HG02759 (cell line): Measurements from ENCODE around the gene SLC35D1.

Experiments used
- ATAC-seq: cut with Tn5 transposase; IDR thresholded peaks from one replicate; pipeline ENCODE4 v1.9.1; 2021; ENCODE audit warnings: mild to moderate bottlenecking, moderate library complexity; ENCODE audit not compliant: unreplicated experiment

Gene SLC35D1

DNA sequence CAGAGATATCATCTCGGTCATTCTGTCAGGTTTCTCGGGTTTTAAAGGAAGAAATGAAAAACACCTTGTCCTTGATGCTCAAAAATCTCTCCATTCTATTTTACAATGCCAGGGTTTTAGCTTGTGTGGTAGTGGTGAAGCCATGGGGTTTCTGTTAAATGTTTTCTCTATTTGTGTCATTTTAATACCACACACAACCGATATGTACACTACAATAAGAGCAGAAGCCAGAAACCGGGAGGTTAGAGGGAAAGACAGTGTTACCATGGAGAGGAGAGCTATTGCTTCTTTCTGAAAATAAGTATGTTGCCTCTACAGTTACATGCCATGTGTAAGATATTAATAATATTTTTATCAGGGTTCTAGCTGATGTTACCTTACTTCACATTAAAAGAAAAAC lies 2.8 kb downstream of the SLC35D1 start:
- ATAC-seq, result no peak

DNA sequence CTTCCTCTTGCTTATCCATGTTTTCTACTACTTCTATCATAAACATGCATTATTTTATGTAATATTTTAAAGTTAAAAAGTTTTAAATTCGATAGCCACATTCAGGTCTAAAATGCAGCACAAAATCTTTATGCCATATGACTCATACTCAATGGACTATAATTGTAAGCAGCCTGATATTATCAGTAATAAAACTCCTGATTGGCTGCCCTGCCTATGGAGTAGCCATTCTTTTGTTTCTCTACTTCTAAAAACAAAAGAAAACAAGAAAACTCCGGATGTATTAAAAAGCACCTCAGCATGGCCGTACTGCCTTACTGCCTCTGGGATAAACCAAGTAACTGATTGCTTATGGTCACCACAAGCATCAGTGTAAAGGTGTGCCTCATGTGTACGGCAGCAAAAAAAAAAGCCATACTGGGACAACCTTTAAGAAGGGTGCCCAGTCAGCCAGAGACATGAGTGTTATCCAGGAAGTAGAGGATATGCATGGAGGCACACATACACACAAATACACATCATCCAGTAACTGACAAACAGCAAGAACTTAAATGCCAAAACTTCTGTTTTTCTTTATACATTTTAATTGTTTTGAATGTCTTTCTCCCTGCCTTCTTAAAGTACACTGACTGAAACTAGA lies 9.2 kb downstream of the SLC35D1 start:
- ATAC-seq, result no peak

GRCh38 chr1:67043366-67043765 lies 10.6 kb downstream of the SLC35D1 start:
- no peak for ATAC-seq

DNA sequence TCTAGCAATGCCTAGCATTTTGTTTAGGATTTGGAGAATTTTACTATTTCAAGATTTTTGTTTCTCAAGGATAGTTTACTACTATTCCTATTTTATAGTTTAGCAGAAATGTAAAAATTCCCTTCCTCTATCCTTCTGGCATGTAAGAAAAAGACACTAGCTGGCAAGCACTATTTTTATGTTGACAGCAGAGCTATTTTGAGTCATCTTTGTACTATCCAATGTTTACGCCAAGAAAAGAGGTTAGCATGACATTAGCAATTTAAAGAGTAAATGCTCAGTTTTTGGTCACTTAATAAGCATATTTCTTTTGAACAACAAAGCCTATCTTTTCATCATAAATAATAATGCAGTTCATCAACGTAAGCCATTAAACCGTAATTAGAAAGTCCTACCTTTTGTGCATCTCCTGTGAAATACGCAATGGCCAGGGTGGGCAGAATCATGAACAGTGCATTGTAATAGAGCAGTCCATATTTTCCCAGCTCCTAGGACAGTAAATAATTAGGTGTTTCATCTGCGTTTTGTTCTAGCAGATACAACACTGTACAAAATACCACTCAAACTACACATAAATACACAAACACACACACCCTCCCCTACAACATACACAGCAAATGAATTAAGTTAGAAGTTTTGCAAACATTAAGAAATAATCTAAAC lies 12.0 kb downstream of the SLC35D1 start:
- no peak for ATAC-seq

GRCh38 chr1:67040405-67040804 lies 13.5 kb downstream of the SLC35D1 start:
- no peak for ATAC-seq

- ATAC-seq, result no peak
These were observed 22.1 kb downstream of the SLC35D1 start for GRCh38 chr1:67031859-67032247.

- ATAC-seq, result no peak
These were observed 22.7 kb downstream of the SLC35D1 start for GRCh38 chr1:67031121-67031858.

DNA sequence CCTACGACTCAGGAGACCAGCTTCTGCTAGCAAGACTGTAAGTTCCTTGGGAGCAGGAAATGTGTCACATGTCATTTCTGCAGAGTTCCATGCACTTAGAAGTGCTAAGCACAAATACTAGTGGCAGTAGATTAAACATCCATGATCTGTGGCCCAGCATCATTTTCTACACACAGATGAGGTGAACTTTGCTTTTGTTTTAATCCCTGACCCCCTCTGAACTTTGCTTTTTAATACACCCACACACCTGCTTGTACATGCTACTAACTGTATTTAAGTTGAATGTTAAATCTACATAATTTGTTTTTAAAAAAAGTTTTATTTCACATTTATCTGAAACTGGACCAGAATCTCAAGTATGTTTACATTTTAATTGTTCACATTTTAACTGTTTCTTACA lies 24.5 kb downstream of the SLC35D1 start:
- ATAC-seq, result no peak

DNA sequence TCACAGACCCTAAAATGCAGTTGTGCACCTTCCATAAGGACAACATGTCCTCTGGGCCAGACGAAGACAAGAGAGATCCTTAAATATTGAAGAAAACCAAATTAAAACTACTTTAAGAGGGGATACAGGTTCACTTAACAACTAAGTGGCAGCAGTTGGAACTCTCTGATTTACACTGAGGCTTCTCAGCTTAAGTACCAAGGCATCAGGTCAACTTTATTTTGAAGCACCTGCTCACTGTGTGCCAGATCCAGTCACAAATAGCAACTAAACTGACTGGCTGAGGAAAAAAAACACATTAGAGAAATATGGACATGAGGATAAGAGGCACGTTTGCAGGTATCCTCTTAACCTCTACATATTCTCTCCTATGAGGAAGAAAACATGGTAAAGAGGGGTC lies 33.2 kb downstream of the SLC35D1 start:
- ATAC-seq, result no peak

- no peak for ATAC-seq
These were observed 33.6 kb downstream of the SLC35D1 start for GRCh38 chr1:67020304-67020703.

DNA sequence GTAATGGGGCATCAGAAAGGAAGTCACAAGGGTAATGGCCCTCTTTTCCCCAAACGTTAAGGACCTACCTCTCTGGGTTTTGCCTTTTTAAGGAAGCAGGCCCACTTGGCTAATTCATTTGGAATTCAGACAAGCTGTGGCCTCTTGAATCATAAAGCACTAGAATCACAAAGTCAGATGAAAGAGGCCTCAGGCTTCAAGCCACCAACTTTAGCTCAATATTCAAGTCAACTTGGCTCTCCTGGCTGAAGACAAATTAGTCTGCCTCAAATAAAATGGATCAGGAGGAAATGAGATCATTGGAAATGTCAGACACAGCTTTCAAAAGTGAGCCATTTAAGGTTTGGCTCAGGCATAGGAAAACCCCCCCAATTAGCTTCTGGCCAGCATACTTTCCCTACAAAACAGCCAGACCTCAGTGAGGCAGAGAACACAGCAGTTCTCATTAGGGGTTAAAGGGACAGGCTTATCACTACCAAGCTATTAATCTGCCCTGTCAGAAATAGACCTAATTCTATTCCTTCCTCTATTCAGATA lies 34.3 kb downstream of the SLC35D1 start:
- ATAC-seq, result no peak

DNA sequence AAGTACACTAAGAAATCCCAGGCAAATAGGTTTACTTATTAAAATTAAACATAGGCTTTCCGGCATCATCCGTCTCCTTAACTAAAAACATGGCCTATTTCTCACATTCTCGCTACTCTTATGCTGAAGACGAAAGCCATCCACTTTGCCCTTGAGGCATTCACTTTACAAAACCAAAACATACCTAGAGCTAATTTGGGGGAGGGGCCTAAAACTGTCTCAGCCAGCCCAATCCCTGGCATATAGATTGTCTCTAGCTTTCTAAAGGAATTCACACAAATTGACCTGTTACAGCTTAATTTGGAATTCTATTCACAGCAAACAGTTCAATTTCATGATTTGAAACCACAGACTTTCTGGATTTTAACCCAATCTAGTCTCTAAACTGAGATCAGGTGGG lies 34.8 kb downstream of the SLC35D1 start:
- ATAC-seq, result no peak

GRCh38 chr1:67018574-67018973 lies 35.4 kb downstream of the SLC35D1 start:
- no peak for ATAC-seq

- no peak for ATAC-seq
These were observed 40.4 kb downstream of the SLC35D1 start for GRCh38 chr1:67013573-67013972.

- no peak for ATAC-seq
These were observed 44.2 kb downstream of the SLC35D1 start for GRCh38 chr1:67009792-67010191.

DNA sequence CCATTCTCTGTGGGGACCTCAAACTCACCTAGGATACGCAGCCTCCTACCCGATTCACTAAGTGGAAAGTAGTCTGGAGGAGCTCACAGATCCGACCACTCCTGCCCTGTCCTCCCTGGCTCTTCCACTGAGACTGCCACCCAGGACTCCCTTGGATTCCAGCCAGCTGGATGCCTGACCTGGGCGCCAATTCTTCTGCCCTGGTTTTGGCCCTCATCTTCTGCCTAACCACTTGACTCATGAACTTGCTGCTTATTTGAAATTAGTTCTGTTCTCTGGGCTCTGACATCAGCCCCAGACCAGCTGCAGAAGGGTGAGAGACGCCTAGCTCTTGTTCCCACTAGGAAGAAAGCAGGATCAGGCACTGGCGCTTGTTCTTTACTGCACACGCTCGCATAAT lies 48.9 kb downstream of the SLC35D1 start:
- no peak for ATAC-seq

DNA sequence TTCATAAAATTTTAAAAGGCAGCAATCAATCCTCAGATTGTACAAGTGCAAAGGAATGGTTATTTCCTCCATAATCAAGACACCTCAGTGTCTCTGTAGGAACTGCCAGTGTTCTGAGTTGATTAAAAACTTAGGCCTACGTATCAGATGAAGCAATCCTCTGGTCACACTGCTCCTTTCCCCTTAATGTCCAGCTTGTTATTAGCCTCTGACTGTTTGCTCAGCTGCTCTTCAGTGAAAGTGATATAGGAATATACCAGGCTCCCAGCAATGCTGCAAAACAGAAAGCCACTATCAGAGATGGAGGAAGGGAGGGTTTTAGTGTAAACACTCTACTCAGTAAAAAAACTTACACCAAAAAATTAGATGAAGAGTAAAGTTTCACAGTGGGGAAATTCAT lies 49.8 kb downstream of the SLC35D1 start:
- no peak for ATAC-seq

GRCh38 chr1:67001682-67002425 lies 52.1 kb downstream of the SLC35D1 start:
- no peak for ATAC-seq

DNA sequence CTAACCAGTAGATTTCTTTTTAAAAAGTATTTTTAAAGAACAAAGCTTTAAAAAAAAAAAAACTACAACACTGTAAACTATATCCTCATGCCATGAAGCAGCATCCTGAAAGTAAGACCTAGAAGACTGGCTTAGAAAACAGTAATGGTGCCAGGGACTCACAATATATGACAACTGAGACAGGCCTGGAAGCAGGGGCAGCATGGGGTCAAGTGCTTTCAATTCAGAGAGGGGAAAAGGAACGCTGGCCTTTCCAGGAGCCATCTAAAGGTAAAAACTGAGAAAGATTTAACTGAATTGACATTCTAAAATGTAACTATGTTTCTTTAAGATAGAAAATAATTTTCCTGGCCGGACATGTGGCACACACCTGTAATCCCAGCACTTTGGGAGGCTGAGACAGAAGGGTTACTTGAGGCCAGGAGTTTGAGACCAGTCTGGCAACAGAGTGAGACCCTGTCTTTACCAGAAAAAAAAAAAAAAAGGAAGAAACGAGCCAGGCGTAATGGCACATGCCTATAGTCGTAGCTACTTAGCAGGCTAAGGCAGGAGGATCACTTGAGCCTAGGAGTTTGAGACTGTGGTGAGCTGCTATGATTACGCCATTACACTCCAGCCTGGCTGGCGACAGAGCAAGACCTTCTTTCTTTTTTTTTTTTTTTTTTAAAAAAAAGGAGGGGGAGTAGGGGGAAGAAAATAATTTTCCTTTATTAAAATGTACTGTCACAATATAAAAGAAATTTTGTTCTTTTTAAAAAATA lies 54.1 kb downstream of the SLC35D1 start:
- ATAC-seq, result no peak

GRCh38 chr1:66998972-66999371 lies 55.0 kb downstream of the SLC35D1 start:
- no peak for ATAC-seq
